M059J (cell line): ENCODE data around the gene PLCZ1. TPM values are rescaled to one million over a fixed set of nuclear protein-coding genes. Genes with fewer than 3 reads are reported as not detected.

ENCODE experiments used
- total RNA-seq: library from RNA; depleted of rRNA; stranded (reverse); fragments of >200 nt; shearing (Covaris generic); gene quantifications from 2 replicates; pipeline ENCODE4 v1.2.3, GENCODE V29; 2014; rRNA removed

PLCZ1 gene
- total RNA-seq, 1 experiment from 2014 or later = not detected

Other genes starting within 250 kb of the PLCZ1 start
- not detected in 2 replicates for gene CAPZA3, start 107 bp upstream of the PLCZ1 start, total RNA-seq